ENCODE results near the gene COX19. TPM values are rescaled to one million over a fixed set of nuclear protein-coding genes. Genes with fewer than 3 reads are reported as not detected.
A peak's percentile ranks its signal among the peaks of the same experiment; 100 is the strongest.

Gene COX19
- total and polyA plus RNA-seq, 2 donors (not counting 1 experiment from before 2014, with no cell fraction given): 4.3 to 11.7 TPM

- Histone ChIP-seq H3K36me3 (ENCODE audit: control insufficient read depth, insufficient read depth, low read length) (no peaks in the 10 kb centered on the region), H3K9ac (ENCODE audit: insufficient read depth, low read length) (no peak overlapping the region), H2AFZ (ENCODE audit: low read length) (no peak overlapping the region), H3K9me3 (ENCODE audit: control insufficient read depth, insufficient read depth, low read depth, low read length) (no peaks in the 10 kb centered on the region), H3K4me3 (replicated peaks in 1 of 4; ENCODE audit: control extremely low read depth in 1 of 4, insufficient read depth in 1 of 4, low read depth in 3 of 4, low read length in 4 of 4) (no peak overlapping the region), H3K27me3 (ENCODE audit: control insufficient read depth, insufficient read depth, low read length) (peaks cover 4% of the 10 kb centered on the region), H3K4me1 (ENCODE audit: control insufficient read depth, extremely low read depth, insufficient read depth, low read length) (peaks cover 3% of the 10 kb centered on the region), H3K79me2 (ENCODE audit: control insufficient read depth, insufficient read depth, low read length) (no peaks in the 10 kb centered on the region), H3K4me2 (ENCODE audit: extremely low read depth, insufficient read depth, low read length) (no peak overlapping the region), H4K20me1 (ENCODE audit: control insufficient read depth, extremely low read depth, insufficient read depth, low read length) (no peaks in the 10 kb centered on the region), H3K27ac (ENCODE audit: insufficient read depth, low read length) (no peak overlapping the region)
- TF ChIP-seq EZH2 (IDR thresholded peaks at IDR 0.05; ENCODE audit: low read length, missing control alignments) (no peak), CTCF (conservative IDR thresholded peaks at IDR 0.05 in 1 of 2, IDR thresholded peaks at IDR 0.05 in 1 of 2; ENCODE audit: low read depth in 1 of 2, low read length in 2 of 2) (no peak)
- peak in 1 of 2 donors; percentile 39 for DNase-seq (ENCODE audit: low read depth in 2 of 2)
These were observed 13.1 kb upstream of the COX19 start for GRCh38 chr7:988426-988911.

- Histone ChIP-seq H3K9ac (ENCODE audit: insufficient read depth, low read length) (no peak overlapping the region), H2AFZ (ENCODE audit: low read length) (no peak overlapping the region), H3K36me3 (ENCODE audit: control insufficient read depth, insufficient read depth, low read length) (no peaks in the 10 kb centered on the region), H3K9me3 (ENCODE audit: control insufficient read depth, insufficient read depth, low read depth, low read length) (no peaks in the 10 kb centered on the region), H3K27me3 (ENCODE audit: control insufficient read depth, insufficient read depth, low read length) (peaks cover 4% of the 10 kb centered on the region), H3K79me2 (ENCODE audit: control insufficient read depth, insufficient read depth, low read length) (no peaks in the 10 kb centered on the region), H4K20me1 (ENCODE audit: control insufficient read depth, extremely low read depth, insufficient read depth, low read length) (no peaks in the 10 kb centered on the region), H3K27ac (ENCODE audit: insufficient read depth, low read length) (no peak overlapping the region), H3K4me3 (replicated peaks in 1 of 4; ENCODE audit: control extremely low read depth in 1 of 4, insufficient read depth in 1 of 4, low read depth in 3 of 4, low read length in 4 of 4) (no peak overlapping the region), H3K4me2 (ENCODE audit: extremely low read depth, insufficient read depth, low read length) (no peak overlapping the region), H3K4me1 (ENCODE audit: control insufficient read depth, extremely low read depth, insufficient read depth, low read length) (peaks cover 3% of the 10 kb centered on the region)
- no peak for DNase-seq (ENCODE audit: low read depth in 2 of 2)
- no peak for TF ChIP-seq EZH2 (IDR thresholded peaks at IDR 0.05; ENCODE audit: low read length, missing control alignments)
- TF ChIP-seq CTCF (conservative IDR thresholded peaks at IDR 0.05 in 1 of 2, IDR thresholded peaks at IDR 0.05 in 1 of 2; ENCODE audit: low read depth in 1 of 2, low read length in 2 of 2): no peak
These were observed 12.6 kb upstream of the COX19 start for GRCh38 chr7:987909-988308.

GRCh38 chr7:986766-987751 is 11.7 kb upstream of the COX19 start:
- Histone ChIP-seq H3K79me2 (ENCODE audit: control insufficient read depth, insufficient read depth, low read length) (no peaks in the 10 kb centered on the region), H3K36me3 (ENCODE audit: control insufficient read depth, insufficient read depth, low read length) (no peaks in the 10 kb centered on the region), H3K27ac (ENCODE audit: insufficient read depth, low read length) (no peak overlapping the region), H3K4me2 (ENCODE audit: extremely low read depth, insufficient read depth, low read length) (no peak overlapping the region), H3K27me3 (ENCODE audit: control insufficient read depth, insufficient read depth, low read length) (peaks cover 4% of the 10 kb centered on the region), H2AFZ (ENCODE audit: low read length) (no peak overlapping the region), H3K9me3 (ENCODE audit: control insufficient read depth, insufficient read depth, low read depth, low read length) (no peaks in the 10 kb centered on the region), H4K20me1 (ENCODE audit: control insufficient read depth, extremely low read depth, insufficient read depth, low read length) (no peaks in the 10 kb centered on the region), H3K4me3 (replicated peaks in 1 of 4; ENCODE audit: control extremely low read depth in 1 of 4, insufficient read depth in 1 of 4, low read depth in 3 of 4, low read length in 4 of 4) (no peak overlapping the region), H3K9ac (ENCODE audit: insufficient read depth, low read length) (no peak overlapping the region), H3K4me1 (ENCODE audit: control insufficient read depth, extremely low read depth, insufficient read depth, low read length) (peaks cover 3% of the 10 kb centered on the region)
- TF ChIP-seq EZH2 (IDR thresholded peaks at IDR 0.05; ENCODE audit: low read length, missing control alignments): no peak
- TF ChIP-seq CTCF (conservative IDR thresholded peaks at IDR 0.05 in 1 of 2, IDR thresholded peaks at IDR 0.05 in 1 of 2; ENCODE audit: low read depth in 1 of 2, low read length in 2 of 2): no peak
- DNase-seq (ENCODE audit: low read depth in 2 of 2): no peak

Measured in fibroblast of lung (primary cell).